Measurements from ENCODE around the gene TMSB10. TPM values are rescaled to one million over a fixed set of nuclear protein-coding genes. Genes with fewer than 3 reads are reported as not detected.

Gene TMSB10
- total RNA-seq, 2 experiments from 2014 or later: 869 to 1,901 TPM

GRCh38 chr2:84894758-84895520 is 10.5 kb upstream of the TMSB10 start:
- BruUV-seq (replicated peaks): no TSS peak
- intact Hi-C loops (cut with micrococcal nuclease; ENCODE audit: unreplicated experiment): no loop called here

GRCh38 chr2:84896567-84896966 is 8.9 kb upstream of the TMSB10 start:
- Histone ChIP-seq H4K20me1 (ENCODE audit: insufficient read depth, low read length) (no peaks in the 10 kb centered on the region), H2AFZ (ENCODE audit: low read length) (no peak overlapping the region), H3K36me3 (ENCODE audit: insufficient read depth, low read length) (no peaks in the 10 kb centered on the region), H3K4me2 (ENCODE audit: low read length) (no peak overlapping the region), H3K4me1 (ENCODE audit: insufficient read depth, low read length, poor library complexity, severe bottlenecking) (peaks cover 31% of the 10 kb centered on the region), H3K9me2 (ENCODE audit: insufficient read depth, low read length) (no peaks in the 10 kb centered on the region), H3K27ac (ENCODE audit: low read depth, low read length, poor library complexity, severe bottlenecking) (no peak overlapping the region), H3K9me3 (ENCODE audit: low read length) (no peaks in the 10 kb centered on the region), H3K79me2 (ENCODE audit: insufficient read depth, low read depth, low read length) (no peaks in the 10 kb centered on the region), H3K4me3 (ENCODE audit: low read depth, low read length, poor library complexity, severe bottlenecking) (no peak overlapping the region)
- no TSS peak for BruUV-seq (replicated peaks)
- CTCF ChIA-PET (ENCODE audit: unreplicated experiment): no interaction called here
- no peak for DNase-seq (ENCODE audit: low spot score)
- POLR2A ChIA-PET: interaction anchor here (1.2 kb wide), 1 partner anchor 29 kb away, joined by 4 read pairs; no protein-coding TSS in a partner anchor
- TF ChIP-seq CTCF (conservative IDR thresholded peaks at IDR 0.05; ENCODE audit: low read length) (no peak), EZH2phosphoT487 (IDR thresholded peaks at IDR 0.05; ENCODE audit: borderline replicate concordance, low read depth, low read length) (no peak)
- intact Hi-C loops (cut with micrococcal nuclease; ENCODE audit: unreplicated experiment): no loop called here

More at GRCh38 chr2:84894758-84895520, 10.5 kb upstream of the TMSB10 start:
- ChIA-PET CTCF (ENCODE audit: unreplicated experiment) (no interaction called here), POLR2A (interaction anchor here (0.9 to 1.6 kb wide), 2 partner anchors 12 to 81 kb away, joined by 3 to 4 read pairs; no protein-coding TSS in a partner anchor)
- Histone ChIP-seq H2AFZ (ENCODE audit: low read length) (peak overlapping the region; percentile 97), H4K20me1 (ENCODE audit: insufficient read depth, low read length) (no peaks in the 10 kb centered on the region), H3K27ac (ENCODE audit: low read depth, low read length, poor library complexity, severe bottlenecking) (peak overlapping the region; percentile 38), H3K36me3 (ENCODE audit: insufficient read depth, low read length) (no peaks in the 10 kb centered on the region), H3K4me2 (ENCODE audit: low read length) (peak overlapping the region; percentile 57), H3K4me3 (ENCODE audit: low read depth, low read length, poor library complexity, severe bottlenecking) (peak overlapping the region; percentile 9), H3K4me1 (ENCODE audit: insufficient read depth, low read length, poor library complexity, severe bottlenecking) (peaks cover 32% of the 10 kb centered on the region), H3K79me2 (ENCODE audit: insufficient read depth, low read depth, low read length) (no peaks in the 10 kb centered on the region), H3K9me3 (ENCODE audit: low read length) (no peaks in the 10 kb centered on the region), H3K9me2 (ENCODE audit: insufficient read depth, low read length) (no peaks in the 10 kb centered on the region)
- peak; percentile 54 for DNase-seq (ENCODE audit: low spot score)
- TF ChIP-seq EZH2phosphoT487 (IDR thresholded peaks at IDR 0.05; ENCODE audit: borderline replicate concordance, low read depth, low read length) (no peak), CTCF (conservative IDR thresholded peaks at IDR 0.05; ENCODE audit: low read length) (no peak)

GRCh38 chr2:84897773-84898172 is 7.7 kb upstream of the TMSB10 start:
- no TSS peak for BruUV-seq (replicated peaks)
- DNase-seq (ENCODE audit: low spot score): no peak
- H2AFZ ChIP-seq (ENCODE audit: low read length): peak overlapping the region; percentile 89; the same call in 1 of the 2 replicates
- ChIA-PET CTCF (ENCODE audit: unreplicated experiment) (interaction anchor here (0.5 kb wide), 1 partner anchor 26 kb away, joined by 4 read pairs; no protein-coding TSS in a partner anchor), POLR2A (interaction anchor here (0.6 to 1.3 kb wide), 4 partner anchors 9 to 438 kb away, joined by 3 to 10 read pairs (median 3); partner anchors contain the start of gene SUCLG1)
- no peak for TF ChIP-seq EZH2phosphoT487 (IDR thresholded peaks at IDR 0.05; ENCODE audit: borderline replicate concordance, low read depth, low read length)
- TF ChIP-seq CTCF (conservative IDR thresholded peaks at IDR 0.05; ENCODE audit: low read length): no peak
- no peak overlapping the region for H3K4me3 ChIP-seq (ENCODE audit: low read depth, low read length, poor library complexity, severe bottlenecking)
- H3K27ac ChIP-seq (ENCODE audit: low read depth, low read length, poor library complexity, severe bottlenecking): peak overlapping the region; percentile 18
- peaks cover 31% of the 10 kb centered on the region for H3K4me1 ChIP-seq (ENCODE audit: insufficient read depth, low read length, poor library complexity, severe bottlenecking)
- no peaks in the 10 kb centered on the region for H4K20me1 ChIP-seq (ENCODE audit: insufficient read depth, low read length)
- peak overlapping the region; percentile 33 for H3K4me2 ChIP-seq (ENCODE audit: low read length)
- H3K9me3 ChIP-seq (ENCODE audit: low read length): no peaks in the 10 kb centered on the region
- H3K9me2 ChIP-seq (ENCODE audit: insufficient read depth, low read length): no peaks in the 10 kb centered on the region
- no peaks in the 10 kb centered on the region for H3K79me2 ChIP-seq (ENCODE audit: insufficient read depth, low read depth, low read length)
- intact Hi-C loops (cut with micrococcal nuclease; ENCODE audit: unreplicated experiment): no loop called here
- no peaks in the 10 kb centered on the region for H3K36me3 ChIP-seq (ENCODE audit: insufficient read depth, low read length)
